ENCODE measurements around the gene DDR1. TPM values are rescaled to one million over a fixed set of nuclear protein-coding genes. Genes with fewer than 3 reads are reported as not detected.

The DDR1 gene
- 100 to 1,000 TPM; 131 to 261 (median 140) TPM for total RNA-seq

DNA sequence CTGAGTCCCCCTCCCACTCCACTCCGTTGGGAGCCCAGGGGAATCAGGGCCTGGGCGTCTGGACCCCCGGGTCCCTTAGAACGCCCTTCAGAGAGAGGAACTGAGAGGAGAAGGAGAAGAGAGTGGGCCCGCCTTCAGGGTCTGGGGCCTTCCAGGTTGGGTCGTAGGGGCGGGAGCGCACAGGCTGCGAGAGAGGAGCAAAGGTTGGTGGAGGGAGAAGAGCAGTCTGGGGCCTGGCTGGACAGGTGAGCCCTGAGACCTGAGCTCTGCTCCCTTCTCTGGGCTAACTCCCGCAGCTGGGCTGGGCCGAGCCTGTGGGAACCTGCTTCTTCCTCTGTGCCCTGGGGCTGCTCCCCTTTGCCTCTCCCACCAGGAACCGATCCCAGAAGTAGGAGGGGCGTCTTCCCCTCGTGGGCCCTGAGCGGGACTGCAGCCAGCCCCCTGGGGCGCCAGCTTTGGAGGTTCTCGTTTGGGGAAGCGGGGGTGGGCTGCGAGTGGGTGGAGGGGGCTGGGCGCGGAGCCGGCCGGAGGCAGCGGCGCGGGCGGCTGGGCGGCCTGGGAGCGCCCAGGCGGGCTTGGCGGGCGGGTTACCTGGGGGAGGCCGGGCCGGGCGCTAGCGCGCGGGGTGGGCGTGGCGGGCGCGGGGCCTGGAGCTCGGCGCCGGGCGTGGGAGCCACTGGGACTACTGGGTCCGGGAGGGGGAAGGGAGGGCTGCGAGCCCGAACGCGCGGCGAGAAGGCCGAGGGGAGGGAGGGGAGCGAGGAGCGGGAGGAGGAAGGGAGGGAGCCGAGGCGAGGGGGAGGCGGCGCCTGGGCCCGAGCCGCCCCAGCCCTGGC is at the start of gene DDR1:
DDR1 (plus strand) TSS at position 835 of the 836 bp plus-strand sequence. CDS start 4,211 bp downstream, outside the sequence.
- Histone ChIP-seq H3K4me1 (peaks cover 22 to 81% (median 47%) of the 10 kb centered on the region in 3 donors), H3K27ac (peak within 1 kb of the TSS; percentile 93 to 99 (median 98)), H3K36me3 (peaks cover 0 to 5% (median 0%) of the 10 kb centered on the region in 3 donors), H3K4me3 (peak within 1 kb of the TSS; percentile 55 to 97 (median 90)), H3K9me3 (no peaks in the 10 kb centered on the region), H3K27me3 (no peaks in the 10 kb centered on the region)
- DNase-seq: no peak
- TF ChIP-seq, protein P1, sequence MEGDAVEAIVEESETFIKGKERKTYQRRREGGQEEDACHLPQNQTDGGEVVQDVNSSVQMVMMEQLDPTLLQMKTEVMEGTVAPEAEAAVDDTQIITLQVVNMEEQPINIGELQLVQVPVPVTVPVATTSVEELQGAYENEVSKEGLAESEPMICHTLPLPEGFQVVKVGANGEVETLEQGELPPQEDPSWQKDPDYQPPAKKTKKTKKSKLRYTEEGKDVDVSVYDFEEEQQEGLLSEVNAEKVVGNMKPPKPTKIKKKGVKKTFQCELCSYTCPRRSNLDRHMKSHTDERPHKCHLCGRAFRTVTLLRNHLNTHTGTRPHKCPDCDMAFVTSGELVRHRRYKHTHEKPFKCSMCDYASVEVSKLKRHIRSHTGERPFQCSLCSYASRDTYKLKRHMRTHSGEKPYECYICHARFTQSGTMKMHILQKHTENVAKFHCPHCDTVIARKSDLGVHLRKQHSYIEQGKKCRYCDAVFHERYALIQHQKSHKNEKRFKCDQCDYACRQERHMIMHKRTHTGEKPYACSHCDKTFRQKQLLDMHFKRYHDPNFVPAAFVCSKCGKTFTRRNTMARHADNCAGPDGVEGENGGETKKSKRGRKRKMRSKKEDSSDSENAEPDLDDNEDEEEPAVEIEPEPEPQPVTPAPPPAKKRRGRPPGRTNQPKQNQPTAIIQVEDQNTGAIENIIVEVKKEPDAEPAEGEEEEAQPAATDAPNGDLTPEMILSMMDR (IDR thresholded peaks at IDR 0.05): peak in 1 of 6 experiments; percentile 10
- peak in 3 of 4 donors; percentile 64 to 79 (median 68) for TF ChIP-seq POLR2A (IDR thresholded peaks at IDR 0.05)
- 14% methylated on average over 1 of the region's 62 CpGs; no CpG with 5 or more reads in 1 of the 2 donors for WGBS, 2 donors
- intact Hi-C loops (cut with DNase I): loop anchor here (5.0 to 10.0 kb wide), 2 partner anchors 142 to 199 kb away; partner anchors contain the start of genes FLOT1, IER3 and PPP1R18

DNA sequence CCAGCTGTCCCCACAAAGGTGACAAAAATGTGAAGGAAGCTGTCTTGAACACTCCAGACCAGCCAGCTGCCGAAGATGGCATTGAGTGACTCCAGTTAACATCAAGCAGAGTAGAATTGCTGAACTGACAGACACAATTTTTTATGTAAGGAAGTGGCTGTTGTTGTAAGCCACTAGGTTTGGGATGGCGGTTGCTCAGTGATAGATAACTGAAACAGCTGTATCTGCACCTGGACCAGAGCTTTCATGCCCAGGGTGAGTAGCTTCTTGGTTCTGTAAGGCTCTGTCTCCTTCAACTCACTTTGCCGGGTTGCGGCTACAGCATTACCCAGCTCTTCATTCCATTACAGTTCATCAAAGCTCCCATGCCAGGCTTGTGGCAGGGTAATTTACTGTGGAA is 49.7 kb upstream of the DDR1 start:
- 83 to 86% methylated on average over 4 of the region's 4 CpGs for WGBS, 2 donors
- H3K4me1 ChIP-seq: peaks cover 2 to 29% (median 13%) of the 10 kb centered on the region in 3 donors
- no peak overlapping the region for H3K4me3 ChIP-seq
- no peak for DNase-seq
- no peaks in the 10 kb centered on the region for H3K36me3 ChIP-seq
- TF ChIP-seq POLR2A (IDR thresholded peaks at IDR 0.05): no peak
- TF ChIP-seq, protein P1 (IDR thresholded peaks at IDR 0.05): no peak
- intact Hi-C loops (cut with DNase I): no loop called here
- H3K9me3 ChIP-seq: no peaks in the 10 kb centered on the region
- H3K27me3 ChIP-seq: no peaks in the 10 kb centered on the region
- no peak overlapping the region for H3K27ac ChIP-seq

DNA sequence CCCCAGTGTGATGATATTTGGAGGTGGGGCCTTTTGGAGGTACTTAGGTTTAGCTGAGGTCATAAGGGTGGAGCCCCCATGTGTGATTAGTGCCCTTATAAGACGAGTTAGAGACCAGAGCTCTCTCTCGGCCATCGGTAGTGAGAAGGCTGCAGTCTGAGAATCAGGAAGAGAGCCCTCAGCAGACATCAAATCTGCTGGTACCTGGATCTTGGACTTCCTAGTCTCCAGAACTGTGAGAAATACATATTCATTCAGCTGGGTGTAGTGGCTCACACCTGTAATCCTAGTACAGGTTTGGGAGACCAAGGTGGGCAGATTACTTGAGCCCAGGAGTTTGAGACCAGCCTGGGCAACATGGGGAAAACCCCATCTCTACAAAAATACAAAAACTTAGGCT is 48.7 kb upstream of the DDR1 start:
- H3K4me1 ChIP-seq: peaks cover 5 to 34% (median 21%) of the 10 kb centered on the region in 3 donors
- DNase-seq: no peak
- no peak overlapping the region for H3K27ac ChIP-seq
- no peaks in the 10 kb centered on the region for H3K9me3 ChIP-seq
- TF ChIP-seq, protein P1 (IDR thresholded peaks at IDR 0.05): no peak
- TF ChIP-seq POLR2A (IDR thresholded peaks at IDR 0.05): no peak
- H3K27me3 ChIP-seq: no peaks in the 10 kb centered on the region
- H3K36me3 ChIP-seq: no peaks in the 10 kb centered on the region
- no peak overlapping the region for H3K4me3 ChIP-seq
- 84 to 100% methylated on average over 3 of the region's 3 CpGs for WGBS, 2 donors
- intact Hi-C loops (cut with DNase I): no loop called here

DNA sequence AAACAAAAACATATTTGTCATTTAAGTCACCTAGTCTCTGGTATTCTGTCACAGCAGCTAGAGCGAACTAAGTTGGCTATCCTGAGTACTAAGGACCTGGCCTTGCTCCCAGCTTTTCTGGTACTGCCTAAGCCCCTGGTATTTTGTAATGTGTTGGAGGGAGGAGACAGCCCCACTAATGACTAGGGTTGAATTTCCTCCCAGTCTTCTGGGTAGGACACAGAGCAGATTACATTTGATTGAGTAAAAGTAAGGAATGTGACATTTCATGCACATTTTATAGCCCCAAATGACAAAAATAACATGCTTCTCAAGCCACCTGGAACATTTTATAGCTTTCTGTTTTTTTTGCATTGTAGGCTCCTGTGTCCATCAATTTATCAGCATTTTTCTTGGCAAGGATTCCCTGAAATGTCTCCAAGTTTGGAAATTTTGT is 47.9 kb upstream of the DDR1 start:
- TF ChIP-seq, protein P1 (IDR thresholded peaks at IDR 0.05): no peak
- TF ChIP-seq POLR2A (IDR thresholded peaks at IDR 0.05): no peak
- no peaks in the 10 kb centered on the region for H3K36me3 ChIP-seq
- DNase-seq: no peak
- no peak overlapping the region for H3K4me3 ChIP-seq
- H3K9me3 ChIP-seq: no peaks in the 10 kb centered on the region
- 17 to 38% methylated on average over 1 of the region's 1 CpG for WGBS, 2 donors
- H3K27me3 ChIP-seq: no peaks in the 10 kb centered on the region
- H3K27ac ChIP-seq: peak overlapping the region in 1 of 4 donors; percentile 1
- H3K4me1 ChIP-seq: peaks cover 5 to 42% (median 21%) of the 10 kb centered on the region in 3 donors
- intact Hi-C loops (cut with DNase I): no loop called here

DNA sequence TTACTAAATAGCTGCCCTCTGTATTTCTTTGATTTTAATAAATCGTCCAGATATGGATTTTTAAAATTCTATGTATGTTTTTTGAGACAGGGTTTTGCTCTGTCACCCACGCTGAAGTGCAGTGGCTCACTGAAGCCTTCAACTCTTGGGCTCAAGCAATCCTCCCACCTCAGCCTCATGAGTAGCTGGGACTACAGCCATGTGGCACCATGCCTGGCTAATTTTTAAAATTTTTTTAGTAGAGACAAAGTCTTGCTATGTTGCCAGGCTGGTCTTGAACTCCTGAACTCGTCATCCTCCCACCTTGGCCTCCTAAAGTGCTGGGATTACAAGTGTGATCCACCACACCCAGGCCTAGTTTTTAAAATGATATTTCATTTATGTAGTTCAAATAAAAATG is 47.4 kb upstream of the DDR1 start:
- DNase-seq: no peak
- peaks cover 5 to 45% (median 21%) of the 10 kb centered on the region in 3 donors for H3K4me1 ChIP-seq
- WGBS, 2 donors: 47 to 50% methylated on average over 3 of the region's 3 CpGs
- H3K4me3 ChIP-seq: no peak overlapping the region
- H3K9me3 ChIP-seq: no peaks in the 10 kb centered on the region
- intact Hi-C loops (cut with DNase I): no loop called here
- no peak overlapping the region for H3K27ac ChIP-seq
- H3K36me3 ChIP-seq: no peaks in the 10 kb centered on the region
- no peak for TF ChIP-seq POLR2A (IDR thresholded peaks at IDR 0.05)
- TF ChIP-seq, protein P1 (IDR thresholded peaks at IDR 0.05): no peak
- H3K27me3 ChIP-seq: no peaks in the 10 kb centered on the region
